GM18870 (cell line): ENCODE results near the gene RANBP10.
"Not testable (repeated sequence)": the region's sequence is repeated elsewhere in the genome, so short reads cannot be mapped to it uniquely, and the experiment has no call there.

Experiments
- ATAC-seq: cut with Tn5 transposase; IDR thresholded peaks from one replicate; pipeline ENCODE4 v1.9.1; 2021; ENCODE audit warnings: moderate library complexity; ENCODE audit not compliant: unreplicated experiment

RANBP10 gene

GRCh38 chr16:67806428-67807147, at the start of gene RANBP10, which contains the start of gene TSNAXIP1:
Gene RANBP10 (minus strand): TSS chr16:67806560. CDS start chr16:67806536, 24 bp downstream.
Gene TSNAXIP1 (plus strand): TSS chr16:67806889. CDS start chr16:67807150, 261 bp downstream.
- ATAC-seq = peak; percentile 93

- no peak for ATAC-seq
Observed at GRCh38 chr16:67855789-67856188, 49.4 kb upstream of the RANBP10 start.

GRCh38 chr16:67853670-67854069, 47.3 kb upstream of the RANBP10 start:
- no peak for ATAC-seq

- ATAC-seq = no peak
Observed at GRCh38 chr16:67848118-67848517, 41.8 kb upstream of the RANBP10 start.

GRCh38 chr16:67847064-67847861, 40.9 kb upstream of the RANBP10 start, which contains the start of gene CENPT:
Gene CENPT (minus strand): TSS chr16:67847693. CDS start chr16:67833859, 13,834 bp downstream.
- ATAC-seq = peak; percentile 16

- ATAC-seq = peak; percentile 65
Observed at GRCh38 chr16:67846320-67847063, 40.1 kb upstream of the RANBP10 start, which contains the start of gene NUTF2. Gene NUTF2 (plus strand): TSS chr16:67846933. CDS start chr16:67865131, 18,198 bp downstream.

- no peak for ATAC-seq
Observed at GRCh38 chr16:67846063-67846319, 39.6 kb upstream of the RANBP10 start.

GRCh38 chr16:67845291-67846062, 39.1 kb upstream of the RANBP10 start:
- no peak for ATAC-seq

GRCh38 chr16:67844497-67844896, 38.1 kb upstream of the RANBP10 start:
- ATAC-seq = no peak

GRCh38 chr16:67843343-67843765, 37.0 kb upstream of the RANBP10 start:
- ATAC-seq = no peak

- ATAC-seq = no peak
Observed at GRCh38 chr16:67842509-67843342, 36.4 kb upstream of the RANBP10 start.

- ATAC-seq = peak; percentile 47
Observed at GRCh38 chr16:67841816-67842508, 35.6 kb upstream of the RANBP10 start, which contains the start of gene THAP11. Gene THAP11 (plus strand): TSS chr16:67842320. CDS start chr16:67842555, 235 bp downstream.

- no peak for ATAC-seq
Observed at GRCh38 chr16:67841198-67841815, 34.9 kb upstream of the RANBP10 start.

GRCh38 chr16:67837811-67838210, 31.5 kb upstream of the RANBP10 start:
- ATAC-seq = no peak

GRCh38 chr16:67837190-67837589, 30.8 kb upstream of the RANBP10 start:
- ATAC-seq = not testable (repeated sequence)

- no peak for ATAC-seq
Observed at GRCh38 chr16:67834242-67834614, 27.9 kb upstream of the RANBP10 start.

GRCh38 chr16:67833415-67834241, 27.3 kb upstream of the RANBP10 start:
- ATAC-seq = peak; percentile 90

- ATAC-seq = no peak
Observed at GRCh38 chr16:67833030-67833414, 26.7 kb upstream of the RANBP10 start.
